HG02943 (cell line): Measurements from ENCODE around the gene TALDO1.

Experiments
- ATAC-seq: cut with Tn5 transposase; IDR thresholded peaks from one replicate; pipeline ENCODE4 v1.9.1; 2021; ENCODE audit warnings: mild to moderate bottlenecking, low read depth, moderate library complexity; ENCODE audit not compliant: unreplicated experiment

Gene TALDO1

DNA sequence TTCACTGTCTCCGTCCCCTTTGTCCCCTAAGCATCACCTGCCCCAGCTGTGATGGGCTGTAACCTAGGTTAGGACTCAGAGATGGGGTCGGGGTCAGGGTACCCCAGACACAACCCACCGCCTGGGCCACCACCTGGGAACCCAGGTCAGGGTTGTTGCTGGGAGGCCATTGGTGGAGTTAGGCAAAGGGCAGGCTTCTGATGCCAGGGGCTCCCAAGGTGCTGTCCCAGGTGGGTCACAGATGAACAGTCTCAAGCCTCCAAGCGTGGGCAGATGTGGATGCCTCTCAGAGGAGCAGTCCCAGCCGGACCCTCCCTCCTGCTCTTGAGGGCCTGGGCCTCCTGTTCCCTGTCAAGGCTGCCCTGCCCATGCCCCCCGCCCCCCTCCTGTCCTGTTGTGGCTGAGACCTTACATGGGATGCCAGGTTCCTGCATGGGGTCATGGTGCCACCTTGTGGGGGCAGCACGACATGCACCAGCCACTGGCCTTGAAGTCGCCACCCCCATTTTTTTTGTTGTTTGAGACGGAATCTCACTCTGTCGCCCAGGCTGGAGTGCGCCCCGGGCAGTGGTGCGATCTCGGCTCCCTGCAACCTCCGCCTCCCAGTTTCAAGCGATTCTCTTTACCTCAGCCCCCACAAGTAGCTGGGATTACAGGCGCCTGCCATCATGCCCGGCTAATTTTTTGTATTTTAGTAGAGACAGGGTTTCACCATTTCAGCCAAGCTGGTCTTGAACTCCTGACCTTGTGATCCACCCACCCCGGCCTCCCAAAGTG lies 17.9 kb downstream of the TALDO1 start:
- ATAC-seq = no peak

- ATAC-seq = no peak
Observed at GRCh38 chr11:765802-766091, 18.5 kb downstream of the TALDO1 start.

GRCh38 chr11:766106-766935 lies 19.1 kb downstream of the TALDO1 start:
- no peak for ATAC-seq

GRCh38 chr11:766936-767210 lies 19.6 kb downstream of the TALDO1 start:
- no peak for ATAC-seq

DNA sequence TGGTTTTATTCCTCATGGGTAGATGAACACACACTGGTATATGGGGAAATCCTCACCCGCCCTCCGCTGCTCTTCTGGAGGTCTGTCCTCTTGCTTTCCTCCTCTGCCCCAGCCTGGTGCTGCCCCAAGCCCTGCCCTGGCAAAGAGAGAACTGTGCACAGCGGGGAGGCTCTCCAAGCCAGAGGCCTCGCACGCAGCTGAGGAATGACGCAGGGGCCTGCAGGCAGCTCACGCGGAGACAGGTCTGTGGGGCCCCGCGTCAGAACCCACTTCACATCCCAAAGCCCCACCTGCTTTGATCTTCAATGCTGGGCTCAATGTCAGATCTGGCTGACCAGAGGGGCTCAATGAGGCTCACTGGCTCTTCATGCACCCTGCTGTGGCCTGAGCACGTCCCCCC lies 20.0 kb downstream of the TALDO1 start:
- no peak for ATAC-seq

DNA sequence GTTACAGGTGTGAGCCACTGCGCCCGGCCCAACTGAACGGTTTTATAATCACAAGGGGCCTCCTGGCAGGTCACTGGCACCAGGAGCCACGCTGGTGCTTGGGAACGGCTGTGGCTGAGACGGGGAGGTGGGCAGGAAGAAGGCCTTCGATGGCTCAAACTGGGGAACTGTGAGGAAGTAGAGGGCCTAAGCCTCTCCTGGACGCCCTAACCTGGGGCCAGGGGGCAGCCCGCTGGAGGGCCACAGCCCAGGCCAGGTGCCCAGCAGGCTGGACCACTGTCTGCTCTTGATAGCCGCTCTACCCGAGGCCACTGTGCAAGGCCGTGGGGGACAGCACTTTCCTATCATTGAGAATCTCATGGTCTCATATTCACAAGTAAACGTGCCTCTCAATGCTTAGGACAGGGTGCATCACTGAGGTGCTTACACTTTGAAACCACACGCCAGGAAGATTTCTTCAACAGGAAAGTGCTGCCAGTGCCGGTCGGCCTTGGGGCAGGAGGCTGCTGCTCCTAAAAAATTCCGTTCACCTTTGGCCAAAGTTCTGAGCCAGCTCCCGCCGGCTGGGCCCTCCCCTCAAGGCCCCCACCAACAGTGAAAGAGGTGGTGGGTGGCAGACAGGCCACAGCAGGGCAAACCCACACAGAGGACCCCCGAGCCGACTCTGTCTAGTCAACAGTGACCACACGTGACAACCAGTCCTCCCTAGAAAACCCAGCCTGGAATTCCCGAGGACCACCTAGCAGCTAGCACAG lies 22.8 kb downstream of the TALDO1 start:
- ATAC-seq = no peak

DNA sequence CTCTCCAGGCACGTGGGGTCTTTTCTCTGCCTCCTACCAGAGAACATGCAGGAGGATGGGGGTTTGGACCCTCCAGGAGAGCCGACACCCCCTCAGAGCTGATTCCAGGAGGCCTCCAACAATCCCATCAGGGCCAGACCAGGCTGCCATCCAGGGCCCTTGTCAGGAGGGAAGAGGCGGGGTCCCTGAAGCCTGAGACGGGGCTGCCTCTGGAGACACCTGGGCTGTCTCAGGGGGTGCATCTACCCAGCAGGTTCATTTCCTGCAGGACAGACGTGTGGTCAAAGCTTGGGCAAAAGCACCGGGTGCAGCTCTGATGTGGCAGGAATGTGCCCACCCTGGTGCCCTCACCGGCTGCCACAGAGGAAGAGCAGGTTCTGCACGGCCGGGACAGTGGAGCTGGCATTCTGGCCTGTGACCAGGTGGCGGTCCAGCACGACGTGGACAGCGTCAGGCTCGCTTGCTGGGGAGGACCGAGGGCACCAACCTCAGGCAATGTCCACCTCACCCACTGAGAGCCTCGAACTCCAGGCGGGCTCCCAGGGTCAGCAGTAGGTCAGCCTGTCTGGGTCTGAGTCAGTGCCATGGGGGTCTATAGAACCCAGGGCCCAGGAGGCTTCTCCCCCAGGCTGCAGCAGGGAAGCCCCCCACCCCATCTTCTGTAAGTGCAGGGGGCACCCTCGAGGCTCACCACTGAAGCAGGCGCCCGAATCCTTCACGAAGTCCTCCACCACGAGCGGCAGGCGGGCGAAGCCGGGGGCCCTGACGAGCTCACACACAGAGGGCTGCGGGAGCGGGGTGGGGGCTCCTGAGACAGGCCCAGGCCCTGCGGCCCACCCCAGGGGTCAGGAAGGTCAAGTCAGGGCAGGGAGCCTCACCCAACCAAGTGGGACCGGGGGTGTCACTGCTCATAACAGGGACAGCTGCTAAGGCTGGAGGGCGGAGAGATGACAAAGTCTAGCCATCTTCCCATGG lies 23.7 kb downstream of the TALDO1 start:
- ATAC-seq = no peak

DNA sequence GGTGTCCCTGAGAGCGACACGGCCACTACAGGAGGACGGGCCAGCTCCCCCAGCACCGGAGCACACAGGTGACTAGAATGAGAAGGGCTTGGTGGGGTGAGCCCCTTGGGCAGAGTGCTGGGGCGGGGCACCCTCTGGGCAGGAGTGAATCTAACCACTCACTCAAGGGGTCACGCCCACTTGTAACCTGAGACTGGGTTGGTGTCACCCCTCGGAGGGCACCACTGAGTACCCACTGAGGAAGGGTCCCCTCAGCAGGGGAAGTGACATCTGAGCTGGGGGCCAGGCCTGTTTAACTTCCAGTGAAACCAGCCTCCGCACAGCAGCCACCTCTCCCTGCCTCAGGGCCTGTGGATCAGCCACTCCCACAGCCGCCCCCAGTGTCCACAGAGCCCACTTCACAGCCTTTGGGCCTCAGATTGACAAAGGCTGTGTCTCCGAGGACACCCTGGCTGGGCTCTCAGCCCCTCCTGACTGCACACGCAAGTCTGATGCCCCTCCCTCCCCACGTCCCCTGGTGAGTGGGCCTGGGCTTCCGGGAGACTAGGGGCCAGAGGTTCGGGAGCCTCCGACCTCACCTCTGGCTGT lies 24.4 kb downstream of the TALDO1 start:
- ATAC-seq = no peak

DNA sequence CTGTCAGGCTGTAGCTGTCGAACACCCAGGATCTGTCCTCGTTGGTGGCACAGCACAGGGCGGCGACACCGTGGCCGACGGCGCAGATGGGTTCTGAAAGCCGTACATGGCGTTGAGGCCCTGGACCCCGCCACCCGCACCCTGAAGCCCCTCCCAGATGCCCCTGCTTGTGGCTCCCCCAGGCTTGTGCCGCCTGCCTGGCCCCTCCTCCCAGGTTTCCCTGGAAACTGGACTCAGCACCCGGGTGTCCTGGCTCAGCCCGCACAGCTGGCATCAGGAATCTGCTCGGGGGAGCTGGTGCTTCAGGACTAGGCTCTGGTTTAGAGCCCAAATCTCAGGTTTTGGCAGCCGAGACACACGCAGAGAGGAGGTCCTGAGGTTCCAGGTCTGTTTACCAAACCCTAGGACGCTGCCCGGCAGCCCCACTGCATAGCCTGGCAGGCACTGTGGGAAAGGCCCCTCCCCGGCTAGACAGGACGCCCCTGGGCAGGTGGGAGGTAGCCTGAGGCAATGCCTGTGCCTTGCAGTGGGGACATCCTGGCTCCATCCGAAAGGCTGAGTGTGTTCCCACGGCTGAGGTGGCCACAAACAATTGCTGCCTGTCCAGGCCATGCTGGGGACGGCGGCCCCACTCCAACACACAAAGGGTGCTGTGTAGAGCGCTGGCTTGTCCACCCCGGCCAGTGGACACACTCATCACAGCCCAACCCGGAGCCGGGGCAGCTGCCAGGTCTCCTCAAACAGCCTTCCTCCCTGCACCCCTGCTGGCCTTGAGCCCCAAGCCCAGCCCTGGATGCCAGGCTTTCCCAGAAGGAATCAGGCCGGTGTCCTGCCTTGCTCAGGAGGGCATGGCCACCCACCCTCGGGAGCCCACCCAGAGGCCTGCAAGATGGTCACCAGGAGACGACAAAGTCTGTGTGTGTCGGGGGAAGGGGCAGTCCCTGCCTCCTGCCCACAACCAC lies 25.4 kb downstream of the TALDO1 start:
- ATAC-seq = no peak

GRCh38 chr11:773425-773824 lies 26.2 kb downstream of the TALDO1 start:
- no peak for ATAC-seq

GRCh38 chr11:773830-774229 lies 26.6 kb downstream of the TALDO1 start:
- ATAC-seq = no peak

DNA sequence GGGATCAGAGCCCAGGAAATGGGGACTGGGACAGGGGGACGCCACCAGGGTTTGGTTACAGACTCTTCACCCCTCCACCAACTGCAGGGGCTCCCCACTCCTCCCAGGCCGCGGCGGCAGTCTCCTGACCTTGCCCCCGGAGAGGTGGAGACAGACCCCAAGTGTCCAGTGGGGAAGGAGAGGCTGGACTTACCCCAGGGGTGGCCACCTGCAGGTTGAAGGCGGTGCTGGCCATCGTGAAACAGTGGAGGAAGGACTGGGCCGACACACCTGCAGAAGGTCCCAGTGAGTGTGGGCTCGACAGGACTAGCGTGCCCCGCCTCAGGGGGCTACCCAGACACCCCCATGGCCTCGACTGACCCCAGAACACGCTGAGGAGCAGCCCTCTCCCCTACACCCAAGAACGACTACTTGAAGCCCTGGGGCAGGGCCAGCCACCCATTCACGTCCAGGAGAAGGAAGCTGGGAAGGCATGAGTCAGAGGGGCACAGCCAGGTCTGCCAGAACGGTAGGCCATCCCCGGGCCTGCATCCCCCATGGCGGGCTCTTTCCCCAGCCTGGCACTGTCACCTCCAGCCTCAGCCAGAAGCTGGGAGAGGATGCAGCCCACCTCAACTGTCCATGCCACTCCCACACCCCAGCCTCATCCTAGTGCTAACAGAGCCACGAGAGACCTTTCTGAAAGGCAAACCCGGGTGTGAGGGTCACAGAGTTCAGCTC lies 27.8 kb downstream of the TALDO1 start:
- no peak for ATAC-seq

DNA sequence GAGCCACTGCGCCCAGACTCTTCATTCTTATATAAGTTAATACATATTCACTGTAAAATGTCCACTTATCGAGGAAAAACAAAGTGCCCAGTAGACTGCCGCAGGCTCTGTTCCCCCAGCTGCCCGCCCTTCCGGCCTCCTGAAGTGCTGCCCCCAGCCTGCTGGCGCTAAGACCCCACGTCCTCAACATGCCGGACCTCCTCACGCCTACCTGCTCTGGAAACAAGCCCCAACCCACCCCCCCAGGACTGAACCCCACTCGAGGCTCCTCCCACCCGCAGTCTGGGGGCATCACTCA lies 28.9 kb downstream of the TALDO1 start:
- no peak for ATAC-seq

GRCh38 chr11:776561-777287 lies 29.5 kb downstream of the TALDO1 start:
- ATAC-seq = peak; percentile 34

DNA sequence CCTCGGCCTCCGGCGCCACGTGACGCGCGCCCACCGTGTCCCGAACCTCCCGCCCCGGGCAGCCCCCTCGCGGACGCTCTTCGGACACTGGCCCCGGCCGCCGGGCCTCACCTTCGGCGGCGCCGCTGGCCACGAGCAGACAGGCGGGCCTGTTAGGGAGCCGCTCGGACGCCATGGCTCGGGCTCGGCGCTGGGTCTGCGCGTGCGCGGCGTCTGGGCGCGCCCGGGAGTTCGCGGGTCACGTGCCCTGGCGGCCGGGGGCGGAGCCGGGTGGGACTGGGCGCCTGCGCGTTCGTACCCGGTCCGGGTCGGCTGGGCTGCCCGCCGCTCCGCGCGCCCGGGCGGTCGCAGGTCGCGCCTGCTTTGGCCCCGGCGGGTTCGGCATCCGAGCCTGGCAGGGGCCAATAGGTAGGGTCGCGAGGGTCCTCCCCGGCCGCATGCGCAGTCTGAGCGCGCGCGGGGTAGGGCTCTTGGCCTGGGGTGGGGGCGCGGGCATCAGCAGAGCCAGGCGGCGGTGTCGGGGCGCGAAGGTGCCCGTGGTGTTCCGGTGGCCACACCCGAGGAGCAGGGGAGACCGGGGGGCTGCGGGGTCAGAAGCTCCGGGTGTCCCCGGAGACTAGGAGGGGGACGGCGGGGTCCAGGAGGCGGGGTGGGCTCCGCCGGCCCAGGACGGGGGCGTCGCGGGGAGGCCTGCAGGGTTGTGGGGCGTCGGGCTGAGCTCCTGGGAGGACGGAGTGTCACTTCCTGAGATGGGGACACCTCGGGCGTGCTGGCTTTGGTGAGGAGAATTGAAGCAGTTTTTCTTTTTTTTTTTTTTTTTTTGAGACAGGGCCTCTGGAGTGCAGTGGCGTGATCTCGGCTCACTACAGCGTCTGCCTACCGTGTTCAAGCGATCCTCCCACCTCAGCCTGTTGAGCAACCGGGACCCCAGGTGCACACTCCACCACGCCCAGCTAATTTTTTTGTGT lies 30.3 kb downstream of the TALDO1 start, which contains the start of gene GATD1:
Gene GATD1, minus strand, starts transcription at position 200 of the 968 bp plus-strand sequence. Its CDS starts 25 bp downstream, at position 175.
- ATAC-seq = peak; percentile 57
